Ovary (tissue), 10 donors: ENCODE measurements around the gene OR6C2. TPM values are rescaled to one million over a fixed set of nuclear protein-coding genes. Genes with fewer than 3 reads are reported as not detected.
"Not testable (repeated sequence)": the region's sequence is repeated elsewhere in the genome, so short reads cannot be mapped to it uniquely, and the experiment has no call there.

ENCODE experiments used
- DNase-seq, 5 donors: peaks; one replicate each; pipeline ENCODE4 v3.0.0-alpha.2; 2019 to 2020
- H3K27ac ChIP-seq, 2 donors: fragments of 200-600 bp; one replicate each; pipeline versions ENCODE4 v1.5.1 to v1.8.0; 2019 to 2022
- H3K27me3 ChIP-seq: fragments of 200-600 bp; one replicate; pipeline ENCODE4 v1.8.0; 2022
- H3K36me3 ChIP-seq: fragments of 200-600 bp; sonication (generic); one replicate; pipeline ENCODE4 v1.5.1; 2019
- H3K4me1 ChIP-seq: one replicate; pipeline ENCODE4 v1.8.1; 2013; ENCODE audit warnings: mild to moderate bottlenecking, moderate library complexity; ENCODE audit not compliant: insufficient read depth
- H3K4me3 ChIP-seq: fragments of 200-600 bp; sonication (generic); one replicate; pipeline ENCODE4 v1.5.1; 2017
- H3K9me3 ChIP-seq, 2 donors: fragments of 200-600 bp in 1 of 2; sonication (generic) in 1 of 2; one replicate each; pipeline versions ENCODE4 v1.5.1 to v1.8.1; 2013 to 2019; ENCODE audit warnings: mild to moderate bottlenecking in 1 of 2, moderate library complexity in 1 of 2
- EP300 ChIP-seq: sonication (generic); formaldehyde crosslinking; IDR thresholded peaks from one replicate; pipeline ENCODE4 v1.6.1; 2017; ENCODE audit warnings: antibody characterized with exemption
- POLR2A ChIP-seq: fragments of 450-650 bp; IDR thresholded peaks from one replicate; pipeline ENCODE4 v1.6.1; 2017; ENCODE audit warnings: antibody characterized with exemption, mild to moderate bottlenecking, moderate library complexity
- WGBS, 3 donors: extraction: QIAGEN DNeasy Blood & Tissue Kit in 1 of 3; methylation state at CpG; one replicate each; pipeline versions ENCODE4 v1.1.5 to v1.1.7; 2013 to 2017; 5-methylcytosine and 5-hydroxymethylcytosine counted together
- intact Hi-C, 4 donors: fragments of 100-400 bp; cut with DNase I; formaldehyde crosslinking; loops; one replicate each; pipeline versions ENCODE4 v1.11.0 to v1.15.1; 2022 to 2023
- long read RNA-seq, 3 donors: library from polyadenylated mRNA in 2 of 3; unstranded in 2 of 3; transcript quantifications; one replicate each; pipeline ENCODE4 v2.0.0 and lab custom pipeline, GENCODE V29; 2021 to 2026
- polyA plus RNA-seq, 2 donors: library from polyadenylated mRNA; stranded (reverse); fragments of 200-250 nt in 1 of 2; fragments of 350-450 nt in 1 of 2; fragmentation: Illumina TruSeq in 1 of 2; extraction: RNeasy Lipid Tissue Mini Kit (QIAGEN cat#74804) in 1 of 2; gene quantifications; one replicate each; pipeline ENCODE4 v1.2.3, GENCODE V29; 2013 to 2014
- total RNA-seq, 7 donors: library from RNA; depleted of rRNA in 2 of 7; stranded (reverse); fragments of >200 nt in 2 of 7; fragmentation: NEBNext Ultra II Directional in 3 of 7; extraction: Animal tissue kit (Norgen Biotek cat#: 25700) in 3 of 7; gene quantifications; one replicate each; pipeline versions ENCODE4 v1.1.0 to v1.2.4, GENCODE V29; 2016 to 2023
- TF ChIP-seq, protein P1 (sequence below), 3 donors: fragments of 450-650 bp in 2 of 3; fragments of 200-600 bp in 1 of 3; IDR thresholded peaks; one replicate each; pipeline versions ENCODE4 v1.5.1 to v1.8.0; 2016 to 2022; ENCODE audit warnings: antibody characterized with exemption in 3 of 3, mild to moderate bottlenecking in 1 of 3
- donor health status: DM: no; HTN: no; CAD: no; lungs with moderate emphysema.
- donor health status: DM: no; HTN: no; CAD: no.
- donor health status: Bipolar disorder and iron deficiency.
- donor health status: DM: yes; HTN: yes; CAD: no.
- donor health status: DM: no; HTN: no; CAD: no.
- donor health status: DM: yes; HTN: yes; CAD: no.

OR6C2 gene
- total RNA-seq (not detected), polyA plus RNA-seq (not detected)
- long read RNA-seq, donor 1, result 0 reads
- long read RNA-seq, donor 2, result 0 reads
- long read RNA-seq, donor 3, result 0 reads

DNA sequence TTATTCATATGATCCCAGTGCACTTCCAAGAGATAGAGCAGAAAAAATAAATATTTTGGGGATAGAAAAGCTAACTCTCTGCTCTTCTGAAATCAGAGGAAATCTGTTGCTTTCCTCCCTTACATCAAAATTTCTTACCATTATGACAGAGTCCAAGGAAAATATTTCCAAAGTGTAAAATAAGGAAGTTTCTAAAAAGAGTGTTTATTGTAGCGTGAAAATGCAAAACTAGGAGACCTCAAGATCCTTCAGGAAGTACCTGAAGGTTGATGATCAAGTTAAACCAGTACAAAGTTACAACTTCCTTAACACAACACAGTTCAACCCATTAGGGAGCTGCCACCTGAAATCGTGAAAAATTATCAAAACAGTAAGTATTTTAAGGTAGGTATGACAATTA lies at the start of gene OR6C2:
Gene OR6C2 (plus strand): TSS at position 301 of the 400 bp plus-strand sequence. CDS start 8,138 bp downstream, outside the sequence.
- Histone ChIP-seq H3K4me1 (no peaks in the 10 kb centered on the region), H3K36me3 (no peaks in the 10 kb centered on the region), H3K4me3 (no peak within 1 kb of the TSS), H3K27me3 (no peaks in the 10 kb centered on the region), H3K27ac (no peak within 1 kb of the TSS), H3K9me3 (no peaks in the 10 kb centered on the region)
- DNase-seq, result no peak
- WGBS, 3 donors, result 45 to 61% (median 48%) methylated on average over 2 of the region's 2 CpGs
- TF ChIP-seq POLR2A, result no peak
- TF ChIP-seq EP300, result no peak
- TF ChIP-seq, protein P1, sequence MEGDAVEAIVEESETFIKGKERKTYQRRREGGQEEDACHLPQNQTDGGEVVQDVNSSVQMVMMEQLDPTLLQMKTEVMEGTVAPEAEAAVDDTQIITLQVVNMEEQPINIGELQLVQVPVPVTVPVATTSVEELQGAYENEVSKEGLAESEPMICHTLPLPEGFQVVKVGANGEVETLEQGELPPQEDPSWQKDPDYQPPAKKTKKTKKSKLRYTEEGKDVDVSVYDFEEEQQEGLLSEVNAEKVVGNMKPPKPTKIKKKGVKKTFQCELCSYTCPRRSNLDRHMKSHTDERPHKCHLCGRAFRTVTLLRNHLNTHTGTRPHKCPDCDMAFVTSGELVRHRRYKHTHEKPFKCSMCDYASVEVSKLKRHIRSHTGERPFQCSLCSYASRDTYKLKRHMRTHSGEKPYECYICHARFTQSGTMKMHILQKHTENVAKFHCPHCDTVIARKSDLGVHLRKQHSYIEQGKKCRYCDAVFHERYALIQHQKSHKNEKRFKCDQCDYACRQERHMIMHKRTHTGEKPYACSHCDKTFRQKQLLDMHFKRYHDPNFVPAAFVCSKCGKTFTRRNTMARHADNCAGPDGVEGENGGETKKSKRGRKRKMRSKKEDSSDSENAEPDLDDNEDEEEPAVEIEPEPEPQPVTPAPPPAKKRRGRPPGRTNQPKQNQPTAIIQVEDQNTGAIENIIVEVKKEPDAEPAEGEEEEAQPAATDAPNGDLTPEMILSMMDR (IDR thresholded peaks at IDR 0.05), result no peak
- intact Hi-C loops, result no loop called here

DNA sequence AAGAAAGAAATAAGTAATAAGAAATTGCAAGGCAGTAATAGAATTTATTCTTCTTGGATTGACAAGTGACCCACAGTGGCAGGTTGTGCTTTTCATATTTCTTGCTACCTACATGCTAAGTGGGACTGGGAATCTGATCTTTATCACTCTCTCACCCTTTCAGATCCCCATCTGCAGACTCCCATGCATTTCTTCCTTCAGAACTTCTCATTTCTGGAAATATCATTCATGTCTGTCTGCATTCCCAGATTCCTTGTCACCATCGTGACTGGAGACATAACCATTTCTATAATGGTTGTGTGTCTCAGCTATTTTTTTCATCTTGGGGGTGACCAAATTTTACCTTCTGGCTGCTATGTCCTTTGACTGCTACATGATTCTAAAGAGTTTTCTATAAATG lies 47.5 kb upstream of the OR6C2 start:
- WGBS, 3 donors, result 73 to 85% (median 80%) methylated on average over 1 of the region's 1 CpG
- Histone ChIP-seq H3K4me1 (no peaks in the 10 kb centered on the region), H3K36me3 (no peaks in the 10 kb centered on the region), H3K27ac (no peak overlapping the region), H3K27me3 (no peaks in the 10 kb centered on the region), H3K4me3 (no peak overlapping the region), H3K9me3 (no peaks in the 10 kb centered on the region)
- intact Hi-C loops, result no loop called here
- no peak for TF ChIP-seq POLR2A
- TF ChIP-seq, protein P1 (IDR thresholded peaks at IDR 0.05), result no peak
- no peak for TF ChIP-seq EP300
- DNase-seq, result no peak

DNA sequence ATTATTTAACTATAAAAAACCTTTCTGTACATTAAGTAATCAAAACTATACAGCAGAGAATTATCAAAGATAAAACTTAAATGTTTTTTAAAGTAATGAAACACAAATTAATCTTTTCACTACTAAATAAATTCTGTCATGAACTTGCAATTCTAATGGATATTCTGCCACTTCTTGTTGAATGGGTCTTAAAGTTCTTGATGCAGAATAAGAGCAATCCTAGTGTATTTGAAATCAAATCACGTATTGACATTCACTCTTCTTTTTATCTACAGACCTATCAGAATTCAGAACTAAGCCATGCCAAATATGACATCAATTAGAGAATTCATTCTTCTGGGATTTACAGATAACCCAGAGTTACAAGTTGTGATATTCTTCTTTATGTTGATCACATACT lies 43.6 kb upstream of the OR6C2 start, which contains the start of gene OR6C65:
Gene OR6C65 (plus strand): TSS at position 301 of the 400 bp plus-strand sequence. CDS start 0 bp downstream, at position 301.
- DNase-seq, result no peak
- no peaks in the 10 kb centered on the region for H3K9me3 ChIP-seq
- H3K4me1 ChIP-seq, result no peaks in the 10 kb centered on the region
- H3K27ac ChIP-seq, result no peak within 1 kb of the TSS
- no peak for TF ChIP-seq POLR2A
- TF ChIP-seq, protein P1 (IDR thresholded peaks at IDR 0.05), result no peak
- TF ChIP-seq EP300, result no peak
- intact Hi-C loops, result no loop called here
- H3K27me3 ChIP-seq, result no peaks in the 10 kb centered on the region
- 77 to 87% (median 80%) methylated on average over 1 of the region's 1 CpG for WGBS, 3 donors
- no peaks in the 10 kb centered on the region for H3K36me3 ChIP-seq
- no peak within 1 kb of the TSS for H3K4me3 ChIP-seq

DNA sequence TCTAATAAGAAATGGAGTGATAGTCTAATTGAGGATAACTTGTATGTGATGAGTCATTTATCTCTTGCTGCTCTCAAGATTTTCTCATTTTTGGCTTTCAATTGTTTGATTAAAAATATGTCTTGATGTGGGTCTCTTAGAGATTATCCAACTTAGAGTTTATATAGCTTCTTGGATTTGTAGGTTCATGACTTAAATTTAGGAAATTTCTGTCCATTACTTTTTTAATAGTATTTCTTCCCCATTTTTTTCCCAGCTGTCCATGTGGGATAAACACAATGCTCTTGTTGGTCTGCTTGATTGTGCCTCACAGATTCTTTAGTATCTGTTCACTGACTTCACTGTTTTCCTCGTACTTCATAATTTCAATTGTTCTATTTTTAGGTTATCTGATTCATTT lies 36.0 kb upstream of the OR6C2 start:
- WGBS, 3 donors, result 71 to 76% (median 73%) methylated on average over 1 of the region's 1 CpG
- Histone ChIP-seq H3K27me3 (no peaks in the 10 kb centered on the region), H3K36me3 (no peaks in the 10 kb centered on the region), H3K4me1 (no peaks in the 10 kb centered on the region), H3K4me3 (no peak overlapping the region), H3K9me3 (no peaks in the 10 kb centered on the region), H3K27ac (no peak overlapping the region)
- intact Hi-C loops, result no loop called here
- no peak for DNase-seq
- TF ChIP-seq, protein P1 (IDR thresholded peaks at IDR 0.05), result no peak
- TF ChIP-seq EP300 (no peak), POLR2A (no peak)

DNA sequence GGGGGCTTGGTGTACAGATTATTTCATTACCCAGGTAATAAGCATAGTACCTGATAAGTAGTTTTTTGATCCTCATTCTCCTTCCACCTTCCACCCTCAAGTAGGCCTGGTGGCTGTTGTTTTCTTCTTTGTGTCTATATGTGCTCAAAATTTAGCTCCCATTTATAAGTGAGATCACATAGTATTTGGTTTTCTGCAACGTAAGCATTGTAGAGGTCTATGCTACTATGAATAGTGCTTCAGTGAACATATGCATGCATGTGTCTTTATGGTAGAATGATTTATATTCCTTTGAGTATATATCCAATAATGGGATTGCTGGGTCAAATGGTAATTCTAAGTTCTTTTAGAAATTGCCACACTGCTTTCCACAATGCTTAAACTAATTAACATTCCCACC lies 34.7 kb upstream of the OR6C2 start:
- H3K4me3 ChIP-seq, H3K4me1 ChIP-seq, DNase-seq, intact Hi-C loops, H3K9me3 ChIP-seq, H3K27me3 ChIP-seq, H3K36me3 ChIP-seq, H3K27ac ChIP-seq: not testable (repeated sequence)
- 79 to 92% (median 89%) methylated on average over 1 of the region's 1 CpG for WGBS, 3 donors

DNA sequence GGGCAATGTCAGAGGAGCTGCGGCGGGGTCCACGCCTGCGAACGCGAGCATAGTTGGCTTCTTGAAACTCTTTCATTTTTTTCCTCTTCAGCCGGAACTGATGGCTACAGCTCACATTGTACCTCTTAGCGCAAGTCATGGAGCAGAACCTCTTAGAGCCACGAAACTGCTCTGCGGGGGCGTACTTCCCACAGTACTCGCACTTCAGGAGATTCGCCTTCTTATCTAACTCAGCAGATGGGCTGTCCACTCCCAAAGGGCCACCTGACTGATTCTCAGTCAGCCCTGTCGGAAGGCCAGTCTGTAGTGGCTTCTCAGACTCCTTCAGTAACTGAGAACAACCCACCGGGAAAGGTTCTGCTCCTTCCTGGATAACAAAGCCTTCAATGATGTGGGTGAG lies 31.7 kb upstream of the OR6C2 start:
- H3K4me1 ChIP-seq, H3K9me3 ChIP-seq, H3K36me3 ChIP-seq, H3K4me3 ChIP-seq, DNase-seq, intact Hi-C loops, H3K27ac ChIP-seq, H3K27me3 ChIP-seq: not testable (repeated sequence)
- WGBS, 3 donors, result 82 to 87% (median 85%) methylated on average over 15 of the region's 15 CpGs

DNA sequence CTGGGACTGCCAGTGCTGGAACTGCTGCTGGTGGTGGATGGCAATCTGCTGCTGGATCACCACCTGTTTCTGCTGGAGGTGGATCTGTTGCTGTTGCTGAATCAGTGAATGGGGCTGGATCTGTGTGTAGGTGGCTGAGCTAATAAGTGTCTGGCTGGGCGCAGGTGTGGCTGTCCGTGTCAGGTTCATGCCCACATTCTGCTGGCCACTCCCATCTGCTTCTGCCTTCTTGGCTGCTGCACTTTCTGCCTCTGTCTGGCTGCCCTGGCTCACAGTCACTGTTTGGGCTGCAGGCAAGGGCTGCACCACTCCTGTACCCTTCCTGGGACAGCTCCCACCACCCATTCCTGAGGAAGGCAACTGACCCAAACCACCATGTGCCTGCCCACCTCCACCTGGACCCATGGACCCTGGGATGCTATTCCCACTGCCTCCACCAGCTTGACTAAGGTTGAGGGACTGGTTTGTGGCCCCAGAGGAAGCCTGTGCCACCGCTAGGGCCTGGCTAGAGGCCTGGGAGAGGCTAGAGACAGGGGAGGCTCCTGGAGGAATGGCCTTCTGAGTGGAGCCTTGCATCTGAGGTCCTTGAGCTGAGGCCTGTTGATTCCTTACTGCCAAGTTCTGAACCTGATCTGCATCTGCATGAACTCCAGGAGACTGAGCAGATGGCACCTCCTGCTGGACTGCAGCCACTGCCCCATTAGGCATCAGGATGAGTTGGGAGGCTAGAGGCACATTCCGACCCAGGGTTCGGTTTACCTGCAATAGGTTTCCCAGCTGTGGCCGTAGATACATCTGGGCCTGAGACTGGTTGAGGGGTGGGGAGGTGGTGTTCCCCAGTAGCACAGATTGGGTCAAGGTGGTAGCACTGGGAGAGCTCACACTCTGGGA lies 30.1 kb upstream of the OR6C2 start:
- intact Hi-C loops, H3K4me1 ChIP-seq, H3K4me3 ChIP-seq, H3K27me3 ChIP-seq, DNase-seq, H3K36me3 ChIP-seq, H3K27ac ChIP-seq, H3K9me3 ChIP-seq: not testable (repeated sequence)
- WGBS, 3 donors, result 96 to 98% (median 97%) methylated on average over 5 of the region's 6 CpGs
